IPS-15b (cell line): ENCODE data around the gene ALAD.

Experiments
- H3K27me3 ChIP-seq: one replicate; pipeline ENCODE4 v1.6.1; 2013; ENCODE audit warnings: low read length; ENCODE audit not compliant: control insufficient read depth, insufficient read depth
- H3K36me3 ChIP-seq: one replicate; pipeline ENCODE4 v1.6.1; 2013; ENCODE audit warnings: low read length; ENCODE audit not compliant: control insufficient read depth, insufficient read depth
- H3K4me1 ChIP-seq: one replicate; pipeline ENCODE4 v1.6.1; 2013; ENCODE audit warnings: mild to moderate bottlenecking, low read length; ENCODE audit not compliant: control insufficient read depth, insufficient read depth
- H3K4me3 ChIP-seq: one replicate; pipeline ENCODE4 v1.5.1; 2013; ENCODE audit warnings: low read depth, low read length
- H3K9ac ChIP-seq: one replicate; pipeline ENCODE4 v1.6.1; 2013; ENCODE audit warnings: low read depth, mild to moderate bottlenecking, low read length
- H3K9me3 ChIP-seq: one replicate; pipeline ENCODE4 v1.6.1; 2013; ENCODE audit warnings: mild to moderate bottlenecking, low read length; ENCODE audit not compliant: control insufficient read depth, insufficient read depth

ALAD gene

GRCh38 chr9:113350937-113351336 lies 50.1 kb downstream of the ALAD start:
- Histone ChIP-seq H3K27me3 (peaks cover 33% of the 10 kb centered on the region), H3K9ac (no peak overlapping the region), H3K9me3 (no peaks in the 10 kb centered on the region), H3K36me3 (no peaks in the 10 kb centered on the region), H3K4me3 (peak overlapping the region; percentile 88), H3K4me1 (peaks cover 8% of the 10 kb centered on the region)

GRCh38 chr9:113350107-113350661 lies 50.9 kb downstream of the ALAD start:
- no peaks in the 10 kb centered on the region for H3K36me3 ChIP-seq
- no peak overlapping the region for H3K9ac ChIP-seq
- H3K4me3 ChIP-seq: peak overlapping the region; percentile 88
- H3K9me3 ChIP-seq: no peaks in the 10 kb centered on the region
- peaks cover 33% of the 10 kb centered on the region for H3K27me3 ChIP-seq
- H3K4me1 ChIP-seq: peaks cover 8% of the 10 kb centered on the region

DNA sequence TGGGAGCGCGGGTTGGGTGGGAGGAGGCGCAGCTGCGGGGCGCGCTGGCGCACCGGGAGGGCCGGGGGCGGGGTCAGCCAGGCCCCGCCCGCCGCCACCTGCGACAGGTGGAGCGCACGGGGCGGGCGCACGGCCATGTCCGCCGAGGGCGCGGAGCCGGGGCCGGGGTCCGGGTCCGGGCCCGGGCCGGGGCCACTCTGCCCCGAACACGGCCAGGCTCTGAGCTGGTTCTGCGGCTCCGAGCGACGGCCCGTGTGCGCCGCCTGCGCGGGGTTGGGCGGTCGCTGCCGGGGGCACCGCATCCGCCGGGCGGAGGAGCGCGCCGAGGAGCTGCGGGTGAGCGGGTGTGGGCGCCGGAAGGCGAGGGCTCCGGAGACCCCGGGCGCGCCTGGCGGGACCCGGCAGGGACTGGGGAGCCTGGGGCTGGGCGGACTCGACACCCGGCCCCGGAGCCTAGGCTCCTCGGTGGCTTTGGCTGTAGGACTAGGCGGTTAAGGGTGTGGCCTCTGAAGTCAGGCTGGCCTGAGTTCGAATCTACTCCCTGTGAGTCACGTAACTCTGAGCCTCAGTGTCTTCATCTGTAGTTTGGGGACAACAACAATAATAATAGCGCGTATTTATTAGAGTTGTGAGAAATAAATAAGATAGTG lies 51.5 kb downstream of the ALAD start, which contains the start of gene BSPRY:
Gene BSPRY, plus strand, starts transcription at position 97 of the 650 bp plus-strand sequence. Its CDS starts 39 bp downstream, at position 136.
- peaks cover 33% of the 10 kb centered on the region for H3K27me3 ChIP-seq
- H3K4me3 ChIP-seq: peak within 1 kb of the TSS; percentile 88
- no peak within 1 kb of the TSS for H3K9ac ChIP-seq
- H3K36me3 ChIP-seq: no peaks in the 10 kb centered on the region
- peaks cover 8% of the 10 kb centered on the region for H3K4me1 ChIP-seq
- H3K9me3 ChIP-seq: no peaks in the 10 kb centered on the region

GRCh38 chr9:113349066-113349444 lies 52.0 kb downstream of the ALAD start:
- H3K27me3 ChIP-seq: peaks cover 33% of the 10 kb centered on the region
- peaks cover 8% of the 10 kb centered on the region for H3K4me1 ChIP-seq
- no peaks in the 10 kb centered on the region for H3K36me3 ChIP-seq
- H3K9ac ChIP-seq: no peak overlapping the region
- peak overlapping the region; percentile 88 for H3K4me3 ChIP-seq
- H3K9me3 ChIP-seq: no peaks in the 10 kb centered on the region

GRCh38 chr9:113348437-113348836 lies 52.6 kb downstream of the ALAD start:
- Histone ChIP-seq H3K9ac (no peak overlapping the region), H3K4me1 (peaks cover 8% of the 10 kb centered on the region), H3K4me3 (no peak overlapping the region), H3K27me3 (peaks cover 33% of the 10 kb centered on the region), H3K9me3 (no peaks in the 10 kb centered on the region), H3K36me3 (no peaks in the 10 kb centered on the region)

GRCh38 chr9:113345671-113346070 lies 55.4 kb downstream of the ALAD start:
- no peaks in the 10 kb centered on the region for H3K9me3 ChIP-seq
- H3K36me3 ChIP-seq: no peaks in the 10 kb centered on the region
- H3K9ac ChIP-seq: no peak overlapping the region
- H3K27me3 ChIP-seq: peaks cover 40% of the 10 kb centered on the region
- H3K4me1 ChIP-seq: peaks cover 2% of the 10 kb centered on the region
- no peak overlapping the region for H3K4me3 ChIP-seq

- peaks cover 39% of the 10 kb centered on the region for H3K27me3 ChIP-seq
- no peak overlapping the region for H3K4me3 ChIP-seq
- H3K9me3 ChIP-seq: no peaks in the 10 kb centered on the region
- no peaks in the 10 kb centered on the region for H3K36me3 ChIP-seq
- no peaks in the 10 kb centered on the region for H3K4me1 ChIP-seq
- H3K9ac ChIP-seq: no peak overlapping the region
Measured at GRCh38 chr9:113345190-113345589, 55.9 kb downstream of the ALAD start.

DNA sequence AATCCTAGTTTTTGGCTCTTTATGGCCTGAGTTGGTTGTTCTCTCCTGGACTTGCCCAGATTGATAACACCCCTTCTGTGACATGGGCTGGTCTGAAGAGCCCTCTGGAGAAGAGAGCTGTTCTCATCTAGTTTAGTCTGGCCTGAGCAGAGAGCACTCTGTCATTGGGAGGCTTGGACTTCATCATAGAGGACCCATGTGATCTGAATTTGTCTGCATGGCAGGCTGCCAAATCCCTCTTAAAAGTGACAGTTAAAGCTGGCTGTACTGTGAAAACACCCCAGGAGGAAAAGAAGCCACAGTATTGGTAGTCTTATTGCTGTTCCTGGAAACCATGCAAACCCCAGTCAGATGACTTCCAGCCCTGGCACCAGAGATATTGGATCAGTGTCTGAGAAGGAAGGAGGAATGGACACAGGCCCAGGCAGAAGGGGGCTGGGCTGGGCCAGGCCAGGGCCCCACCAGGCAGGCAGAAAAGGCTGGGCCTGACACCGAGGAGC lies 57.3 kb downstream of the ALAD start:
- H3K27me3 ChIP-seq: peaks cover 38% of the 10 kb centered on the region
- no peak overlapping the region for H3K9ac ChIP-seq

DNA sequence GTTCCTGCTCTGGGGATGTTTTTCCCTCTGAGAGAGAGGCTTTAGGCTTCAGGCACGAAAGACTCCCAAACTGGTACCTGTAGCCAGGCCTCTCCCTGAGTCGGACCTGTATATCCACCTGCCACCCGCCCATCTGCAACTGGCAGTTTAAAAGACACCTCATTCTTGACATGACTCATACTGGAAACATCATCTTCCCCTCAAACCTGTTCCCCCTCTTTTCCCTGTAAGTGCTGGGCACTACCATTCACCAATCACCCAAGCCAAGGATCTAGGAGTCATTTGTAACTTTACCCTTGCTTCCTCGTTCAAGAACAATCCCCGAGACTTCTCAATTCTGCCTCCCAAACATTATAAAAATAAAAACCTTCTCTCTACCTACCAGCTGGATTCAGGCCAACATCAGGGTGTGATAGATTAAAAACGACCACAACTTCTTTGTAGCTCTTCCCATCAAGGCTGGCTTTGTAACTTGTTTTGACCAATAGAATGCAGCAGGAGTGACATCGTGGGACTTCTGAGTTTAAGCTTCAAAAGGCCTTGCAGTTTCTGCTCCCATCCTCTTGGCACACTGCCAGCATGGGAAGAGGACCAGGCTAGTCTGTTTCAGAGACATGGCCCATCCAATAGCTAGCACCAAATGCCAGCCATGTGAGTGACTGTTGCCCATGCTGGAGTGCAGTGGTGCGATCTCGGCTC lies 59.2 kb downstream of the ALAD start:
- H3K9ac ChIP-seq: no peak overlapping the region
- H3K9me3 ChIP-seq: no peaks in the 10 kb centered on the region
- peaks cover 3% of the 10 kb centered on the region for H3K4me1 ChIP-seq
- peaks cover 28% of the 10 kb centered on the region for H3K27me3 ChIP-seq
- no peak overlapping the region for H3K4me3 ChIP-seq
- no peaks in the 10 kb centered on the region for H3K36me3 ChIP-seq

More for the DNA sequence above, 57.3 kb downstream of the ALAD start:
- Histone ChIP-seq H3K4me3 (no peak overlapping the region), H3K4me1 (peaks cover 3% of the 10 kb centered on the region), H3K36me3 (no peaks in the 10 kb centered on the region), H3K9me3 (no peaks in the 10 kb centered on the region)

DNA sequence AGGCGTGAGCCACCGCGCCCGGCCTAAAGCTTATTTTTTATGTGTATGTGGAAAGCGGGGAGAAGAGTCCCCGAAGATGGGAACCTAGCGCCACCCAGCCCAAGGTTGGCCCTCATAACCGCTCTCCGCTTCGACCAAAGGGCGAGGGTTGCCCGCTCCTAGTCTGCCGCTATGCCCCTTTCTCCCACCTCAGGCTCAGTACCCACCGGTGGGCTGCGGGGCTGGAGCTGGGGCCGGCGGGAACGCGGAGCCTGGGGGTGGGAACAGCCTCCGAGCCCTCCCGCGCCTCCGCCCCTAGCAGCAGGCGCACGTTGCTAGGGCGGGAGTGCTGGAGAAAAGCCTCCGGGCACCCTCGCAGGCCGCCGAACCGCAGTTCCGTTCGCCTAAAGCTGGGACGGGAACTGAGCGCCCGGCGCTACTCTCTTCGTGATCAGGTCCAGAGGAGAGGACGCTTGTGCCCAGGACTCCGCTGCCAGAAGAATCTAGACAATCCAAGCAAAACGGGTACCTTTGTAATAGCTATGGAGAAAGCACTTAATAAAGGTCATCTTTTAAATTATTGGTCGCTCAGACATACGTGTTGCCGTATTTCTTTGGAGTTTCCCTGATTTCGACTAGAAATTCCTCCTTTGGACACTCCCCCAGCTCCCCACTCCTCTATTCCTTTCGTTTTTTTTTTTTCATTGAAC lies 60.9 kb downstream of the ALAD start, which contains the start of gene WDR31:
Gene WDR31, minus strand, starts transcription at position 265 of the 689 bp plus-strand sequence. CDS start 8,253 bp downstream, outside the sequence.
- Histone ChIP-seq H3K4me1 (peaks cover 3% of the 10 kb centered on the region), H3K9me3 (no peaks in the 10 kb centered on the region), H3K9ac (peak within 1 kb of the TSS; percentile 73), H3K27me3 (peaks cover 26% of the 10 kb centered on the region), H3K4me3 (peak within 1 kb of the TSS; percentile 93), H3K36me3 (no peaks in the 10 kb centered on the region)

- no peaks in the 10 kb centered on the region for H3K36me3 ChIP-seq
- no peak overlapping the region for H3K9ac ChIP-seq
- H3K27me3 ChIP-seq: peaks cover 26% of the 10 kb centered on the region
- H3K4me3 ChIP-seq: no peak overlapping the region
- no peaks in the 10 kb centered on the region for H3K9me3 ChIP-seq
- H3K4me1 ChIP-seq: peaks cover 3% of the 10 kb centered on the region
Measured at GRCh38 chr9:113337714-113338113, 63.4 kb downstream of the ALAD start.
